GM21619 (cell line): ENCODE results near the gene FABP7.
A peak's percentile ranks its signal among the peaks of the same experiment; 100 is the strongest.

ENCODE experiments used
- ATAC-seq: cut with Tn5 transposase; IDR thresholded peaks from one replicate; pipeline ENCODE4 v1.9.1; 2021; ENCODE audit not compliant: unreplicated experiment

The FABP7 gene

DNA sequence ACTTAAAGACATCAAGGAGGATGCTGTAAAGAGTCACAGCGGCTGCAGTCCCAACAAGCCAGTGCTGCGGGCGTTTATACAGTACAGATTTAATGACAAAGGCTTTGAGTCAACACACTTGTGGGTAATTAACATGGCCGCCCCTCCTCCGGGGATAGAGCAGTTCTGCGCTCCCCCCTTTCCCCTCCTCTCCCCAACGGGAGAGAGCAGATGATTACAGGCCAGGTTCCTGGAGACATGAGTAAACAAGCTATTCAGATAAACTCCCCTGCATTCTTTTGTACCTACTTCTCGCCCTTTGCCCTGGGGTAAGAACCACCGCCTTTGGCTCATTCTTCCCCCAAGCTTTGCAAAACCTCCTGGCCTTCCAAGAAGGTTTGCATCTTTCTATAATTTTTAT is 23.6 kb upstream of the FABP7 start:
- ATAC-seq: no peak

GRCh38 chr6:122758927-122759334 is 20.6 kb upstream of the FABP7 start:
- peak; percentile 100 for ATAC-seq

- ATAC-seq: no peak
Measured at GRCh38 chr6:122760330-122760729, 19.2 kb upstream of the FABP7 start.

GRCh38 chr6:122766256-122766655 is 13.3 kb upstream of the FABP7 start:
- no peak for ATAC-seq

GRCh38 chr6:122770835-122771601 is 8.5 kb upstream of the FABP7 start:
- no peak for ATAC-seq

- ATAC-seq: no peak
Measured at GRCh38 chr6:122772724-122773415, 6.6 kb upstream of the FABP7 start.

GRCh38 chr6:122775975-122776374 is 3.5 kb upstream of the FABP7 start:
- no peak for ATAC-seq

GRCh38 chr6:122778302-122778701 is 1.2 kb upstream of the FABP7 start:
- no peak for ATAC-seq

GRCh38 chr6:122778985-122779661 is 393 bp upstream of the FABP7 start:
- ATAC-seq: no peak

DNA sequence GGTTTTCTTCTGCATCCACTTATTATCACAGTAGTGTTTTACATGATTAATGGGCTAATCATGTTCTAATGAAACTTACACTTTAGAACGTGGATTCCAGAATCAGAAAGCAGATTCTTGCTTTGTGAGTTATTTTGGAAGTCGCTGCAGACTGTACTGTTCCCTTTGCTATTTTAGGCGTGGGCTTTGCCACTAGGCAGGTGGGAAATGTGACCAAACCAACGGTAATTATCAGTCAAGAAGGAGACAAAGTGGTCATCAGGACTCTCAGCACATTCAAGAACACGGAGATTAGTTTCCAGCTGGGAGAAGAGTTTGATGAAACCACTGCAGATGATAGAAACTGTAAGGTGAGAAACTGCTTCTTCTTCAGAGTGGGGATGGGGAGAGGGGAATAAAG is 598 bp downstream of the FABP7 start:
- no peak for ATAC-seq

GRCh38 chr6:122781716-122782115 is 2.2 kb downstream of the FABP7 start:
- no peak for ATAC-seq

GRCh38 chr6:122783401-122783800 is 3.9 kb downstream of the FABP7 start:
- ATAC-seq: no peak

GRCh38 chr6:122785891-122786290 is 6.4 kb downstream of the FABP7 start:
- ATAC-seq: no peak

DNA sequence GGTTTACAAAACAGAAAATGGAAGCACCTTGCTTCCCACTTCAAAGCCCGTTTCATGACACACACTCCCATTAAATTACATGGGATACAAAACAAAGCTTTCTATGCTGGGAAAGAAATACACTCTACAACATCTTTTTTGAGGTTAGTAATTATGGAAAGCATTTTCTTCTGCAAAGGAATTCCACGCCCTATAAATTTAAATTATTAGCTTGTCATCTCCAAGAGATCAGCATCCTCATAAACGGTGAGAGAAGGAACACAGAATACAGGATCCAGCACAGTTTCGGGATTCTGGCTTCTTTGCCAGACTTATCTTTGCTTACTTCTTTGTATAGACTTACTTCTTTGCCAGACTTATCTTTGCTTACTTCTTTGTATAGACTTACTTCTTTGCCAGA is 8.2 kb downstream of the FABP7 start:
- ATAC-seq: no peak

DNA sequence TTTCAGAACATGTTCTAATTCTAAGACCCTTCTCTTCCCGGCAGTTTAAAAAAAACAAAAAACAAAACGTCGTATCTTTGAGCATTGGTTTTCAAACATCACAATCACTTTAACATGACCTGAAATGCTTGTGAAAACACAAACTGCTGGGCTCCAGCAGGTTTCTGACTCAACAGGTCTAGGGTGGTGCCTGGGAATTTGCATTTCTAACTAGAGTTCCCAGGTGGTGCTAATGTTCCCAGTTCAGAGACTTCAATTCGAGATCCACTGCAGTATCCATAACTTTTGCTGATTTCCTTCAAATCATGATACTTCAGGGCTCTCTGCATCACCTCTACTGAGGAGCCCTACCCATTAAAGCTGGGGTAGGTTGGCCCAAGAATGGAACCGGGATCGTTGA is 8.7 kb downstream of the FABP7 start:
- no peak for ATAC-seq

DNA sequence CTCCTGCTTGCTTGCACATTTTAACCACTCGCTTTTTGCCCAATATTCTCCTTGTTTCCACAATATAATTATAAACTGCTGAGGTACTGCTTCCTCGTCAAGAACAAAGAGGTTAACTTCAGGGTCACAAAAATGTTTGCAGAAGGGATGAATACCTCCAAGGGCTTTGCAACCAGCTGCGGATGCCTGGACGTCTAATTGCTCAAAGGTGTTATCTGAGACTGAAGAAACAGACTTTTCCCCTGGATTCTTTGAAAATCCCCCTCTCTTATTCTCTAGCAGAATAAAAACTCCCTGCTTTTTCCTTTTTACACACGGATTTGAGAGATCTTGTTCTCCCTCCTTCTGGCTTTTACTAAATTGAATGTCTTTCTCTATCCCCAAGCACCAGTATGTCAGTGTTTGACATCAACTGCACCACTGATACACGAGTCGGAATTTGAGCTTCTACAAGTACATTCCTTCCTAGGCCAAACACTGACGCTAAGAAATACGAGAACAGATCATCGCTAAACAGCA is 9.2 kb downstream of the FABP7 start:
- no peak for ATAC-seq

DNA sequence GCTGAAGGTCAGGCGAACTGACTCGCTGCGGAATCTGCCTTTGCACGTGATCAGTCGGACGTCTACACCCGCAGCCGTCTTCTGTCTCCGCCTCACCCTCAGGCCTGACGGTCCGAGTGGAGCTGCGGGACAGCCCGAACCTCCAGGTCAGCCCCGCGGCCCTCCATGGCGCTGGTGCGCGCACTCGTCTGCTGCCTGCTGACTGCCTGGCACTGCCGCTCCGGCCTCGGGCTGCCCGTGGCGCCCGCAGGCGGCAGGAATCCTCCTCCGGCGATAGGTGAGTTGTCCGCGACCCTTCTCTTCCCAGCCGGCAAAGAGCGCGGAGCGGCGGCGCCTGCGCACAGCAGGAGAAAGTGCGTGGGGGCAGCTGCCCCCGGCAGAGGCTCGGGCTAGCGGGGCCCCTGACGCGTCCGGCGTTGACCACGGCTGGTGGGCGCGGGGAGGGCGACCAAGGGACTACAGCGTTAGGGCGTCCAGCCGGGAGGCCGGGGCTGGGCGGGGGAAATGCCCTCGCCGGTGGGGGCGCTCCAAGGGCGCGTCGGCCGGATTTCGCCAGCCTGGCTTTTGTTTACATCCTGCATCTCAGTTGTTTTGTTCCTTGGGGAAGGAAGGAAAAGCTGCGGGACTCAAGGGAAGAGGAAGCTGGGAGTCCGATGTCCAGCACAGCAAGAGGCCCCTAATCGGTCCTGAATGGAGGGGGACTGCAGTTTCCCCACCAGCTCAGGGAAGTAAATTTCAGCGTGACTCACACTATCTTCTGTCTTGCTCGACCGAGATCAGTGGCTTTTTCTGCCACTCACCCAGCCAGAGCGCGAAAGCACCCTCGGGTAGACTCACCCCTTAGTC is 9.9 kb downstream of the FABP7 start, which contains the start of gene SMPDL3A:
SMPDL3A (plus strand) TSS at position 77 of the 846 bp plus-strand sequence; CDS start at position 166, 89 bp downstream.
- peak; percentile 60 for ATAC-seq

- no peak for ATAC-seq
Measured at GRCh38 chr6:122790028-122790422, 10.5 kb downstream of the FABP7 start.

- ATAC-seq: no peak
Measured at GRCh38 chr6:122790423-122791309, 11.2 kb downstream of the FABP7 start.

DNA sequence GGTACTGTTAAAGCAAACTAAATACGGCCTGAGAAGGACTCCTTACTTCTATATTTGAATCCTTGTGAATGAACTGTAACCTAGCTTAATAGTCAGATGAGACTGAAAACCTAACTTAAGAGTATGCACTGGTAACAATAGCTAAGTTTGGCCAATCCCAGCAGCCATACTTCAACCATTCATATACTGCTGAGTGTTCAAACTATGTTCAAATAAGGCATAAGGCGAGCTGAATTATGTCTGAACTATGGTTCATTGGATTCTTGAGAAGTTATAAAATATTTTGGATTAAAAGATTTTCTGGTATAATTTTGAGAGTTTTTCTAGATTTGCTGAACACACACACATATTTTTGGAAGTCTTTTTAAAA is 11.8 kb downstream of the FABP7 start:
- no peak for ATAC-seq
